ENCODE measurements around the gene PLD4. TPM values are rescaled to one million over a fixed set of nuclear protein-coding genes. Genes with fewer than 3 reads are reported as not detected.

Gene PLD4
- total and polyA plus RNA-seq, 7 donors, result 0.28 to 7.1 (median 0.71) TPM; not detected in 2

- Histone ChIP-seq H3K27ac (no peak overlapping the region), H3K4me1 (peaks cover 0 to 8% (median 6%) of the 10 kb centered on the region in 4 donors), H3K4me3 (no peak overlapping the region), H3K27me3 (no peaks in the 10 kb centered on the region), H3K36me3 (no peaks in the 10 kb centered on the region), H3K9me3 (no peaks in the 10 kb centered on the region)
- intact Hi-C loops (cut with DNase I), result no loop called here
- 50 to 77% methylated on average over 10 of the region's 10 CpGs for WGBS, 2 donors
- TF ChIP-seq CTCF (IDR thresholded peaks at IDR 0.05) (no peak), POLR2AphosphoS5 (IDR thresholded peaks at IDR 0.05) (no peak), EP300 (IDR thresholded peaks at IDR 0.05) (no peak)
- DNase-seq, result no peak
Observed at GRCh38 chr14:104927432-104927816, 2.7 kb downstream of the PLD4 start.

GRCh38 chr14:104927901-104928300, 3.2 kb downstream of the PLD4 start:
- H3K9me3 ChIP-seq, result no peaks in the 10 kb centered on the region
- H3K4me3 ChIP-seq, result no peak overlapping the region
- no peaks in the 10 kb centered on the region for H3K27me3 ChIP-seq
- peaks cover 0 to 13% (median 10%) of the 10 kb centered on the region in 4 donors for H3K4me1 ChIP-seq
- TF ChIP-seq CTCF (IDR thresholded peaks at IDR 0.05) (no peak), POLR2AphosphoS5 (IDR thresholded peaks at IDR 0.05) (no peak), POLR2A (IDR thresholded peaks at IDR 0.05) (no peak), EP300 (IDR thresholded peaks at IDR 0.05) (no peak)
- DNase-seq, result no peak
- H3K27ac ChIP-seq, result no peak overlapping the region
- WGBS, 2 donors, result 56 to 67% methylated on average over 8 of the region's 8 CpGs
- intact Hi-C loops (cut with DNase I), result no loop called here
- H3K36me3 ChIP-seq, result no peaks in the 10 kb centered on the region

GRCh38 chr14:104928391-104929133, 3.9 kb downstream of the PLD4 start:
- TF ChIP-seq POLR2AphosphoS5 (IDR thresholded peaks at IDR 0.05), result no peak
- TF ChIP-seq EP300 (IDR thresholded peaks at IDR 0.05), result no peak
- no peak for TF ChIP-seq CTCF (IDR thresholded peaks at IDR 0.05)
- TF ChIP-seq POLR2A (IDR thresholded peaks at IDR 0.05), result no peak
- Histone ChIP-seq H3K4me1 (peaks cover 0 to 16% (median 13%) of the 10 kb centered on the region in 4 donors), H3K27me3 (no peaks in the 10 kb centered on the region), H3K27ac (no peak overlapping the region), H3K4me3 (no peak overlapping the region), H3K9me3 (no peaks in the 10 kb centered on the region), H3K36me3 (no peaks in the 10 kb centered on the region)
- 75 to 83% methylated on average over 17 of the region's 17 CpGs for WGBS, 2 donors
- no peak for DNase-seq
- intact Hi-C loops (cut with DNase I), result no loop called here

- TF ChIP-seq POLR2A (IDR thresholded peaks at IDR 0.05) (no peak), EP300 (IDR thresholded peaks at IDR 0.05) (no peak), CTCF (IDR thresholded peaks at IDR 0.05) (no peak), POLR2AphosphoS5 (IDR thresholded peaks at IDR 0.05) (no peak)
Observed at GRCh38 chr14:104929268-104930230, 4.9 kb downstream of the PLD4 start.

More at GRCh38 chr14:104929268-104930230, 4.9 kb downstream of the PLD4 start:
- H3K36me3 ChIP-seq, result no peaks in the 10 kb centered on the region
- H3K4me1 ChIP-seq, result peaks cover 0 to 23% (median 20%) of the 10 kb centered on the region in 4 donors
- H3K27ac ChIP-seq, result no peak overlapping the region
- no peak overlapping the region for H3K4me3 ChIP-seq
- no peaks in the 10 kb centered on the region for H3K27me3 ChIP-seq
- DNase-seq, result no peak
- 84 to 91% methylated on average over 15 of the region's 15 CpGs for WGBS, 2 donors
- H3K9me3 ChIP-seq, result no peaks in the 10 kb centered on the region
- intact Hi-C loops (cut with DNase I), result loop anchor here (5.0 kb wide), 1 partner anchor 32 kb away; no protein-coding TSS in a partner anchor
